ENCODE results near the gene PRKCA.
"Not testable (repeated sequence)": the region's sequence is repeated elsewhere in the genome, so short reads cannot be mapped to it uniquely, and the experiment has no call there.

PRKCA gene

GRCh38 chr17:66725438-66725837, 423.0 kb downstream of the PRKCA start:
- H3K4me3 ChIP-seq, H3K27ac ChIP-seq: not testable (repeated sequence)

- H3K27ac ChIP-seq, result no peak overlapping the region
- H3K4me3 ChIP-seq, result no peak overlapping the region
Observed at GRCh38 chr17:66725956-66726355, 423.5 kb downstream of the PRKCA start.

- no peak overlapping the region for H3K4me3 ChIP-seq
- no peak overlapping the region for H3K27ac ChIP-seq
Observed at GRCh38 chr17:66726371-66726770, 424.0 kb downstream of the PRKCA start.

GRCh38 chr17:66726846-66727245, 424.4 kb downstream of the PRKCA start:
- H3K4me3 ChIP-seq, result no peak overlapping the region
- H3K27ac ChIP-seq, result no peak overlapping the region

GRCh38 chr17:66727634-66728570, 425.5 kb downstream of the PRKCA start:
- H3K27ac ChIP-seq, result peak overlapping the region in 2 of 21 experiments; percentile 4 to 5
- no peak overlapping the region for H3K4me3 ChIP-seq

- Histone ChIP-seq H3K27ac (peak overlapping the region in 2 of 21 experiments; percentile 17 to 44), H3K4me3 (no peak overlapping the region)
Observed at GRCh38 chr17:66730461-66730923, 428.1 kb downstream of the PRKCA start.

GRCh38 chr17:66733759-66734158, 431.3 kb downstream of the PRKCA start:
- Histone ChIP-seq H3K4me3 (no peak overlapping the region), H3K27ac (no peak overlapping the region)

- H3K4me3 ChIP-seq, result no peak overlapping the region
- H3K27ac ChIP-seq, result no peak overlapping the region
Observed at GRCh38 chr17:66734186-66734943, 432.0 kb downstream of the PRKCA start.

GRCh38 chr17:66737524-66737923, 435.1 kb downstream of the PRKCA start:
- H3K27ac ChIP-seq, result peak overlapping the region in 1 of 21 experiments; percentile 42

GRCh38 chr17:66738301-66738700, 435.9 kb downstream of the PRKCA start:
- Histone ChIP-seq H3K4me3 (no peak overlapping the region), H3K27ac (no peak overlapping the region)

More at GRCh38 chr17:66737524-66737923, 435.1 kb downstream of the PRKCA start:
- no peak overlapping the region for H3K4me3 ChIP-seq

GRCh38 chr17:66739553-66739952, 437.1 kb downstream of the PRKCA start:
- Histone ChIP-seq H3K4me3 (no peak overlapping the region), H3K27ac (no peak overlapping the region)

- Histone ChIP-seq H3K27ac (no peak overlapping the region), H3K4me3 (no peak overlapping the region)
Observed at GRCh38 chr17:66740226-66740625, 437.8 kb downstream of the PRKCA start.

GRCh38 chr17:66743511-66743910, 441.1 kb downstream of the PRKCA start:
- no peak overlapping the region for H3K4me3 ChIP-seq
- no peak overlapping the region for H3K27ac ChIP-seq

GRCh38 chr17:66746736-66747135, 444.3 kb downstream of the PRKCA start:
- Histone ChIP-seq H3K27ac (no peak overlapping the region), H3K4me3 (no peak overlapping the region)

- no peak overlapping the region for H3K4me3 ChIP-seq
Observed at GRCh38 chr17:66747578-66748275, 445.3 kb downstream of the PRKCA start.

GRCh38 chr17:66748578-66748977, 446.2 kb downstream of the PRKCA start:
- Histone ChIP-seq H3K4me3 (no peak overlapping the region), H3K27ac (no peak overlapping the region)

More at GRCh38 chr17:66747578-66748275, 445.3 kb downstream of the PRKCA start:
- no peak overlapping the region for H3K27ac ChIP-seq

GRCh38 chr17:66749217-66749832, 446.9 kb downstream of the PRKCA start:
- no peak overlapping the region for H3K27ac ChIP-seq
- no peak overlapping the region for H3K4me3 ChIP-seq

GRCh38 chr17:66750116-66750515, 447.7 kb downstream of the PRKCA start:
- no peak overlapping the region for H3K27ac ChIP-seq
- H3K4me3 ChIP-seq, result no peak overlapping the region

- H3K4me3 ChIP-seq, result no peak overlapping the region
- H3K27ac ChIP-seq, result no peak overlapping the region
Observed at GRCh38 chr17:66750781-66751543, 448.5 kb downstream of the PRKCA start.

All from skin epidermis (tissue), 12 donors.